Dedifferentiated amniotic fluid mesenchymal stem cell (primary cell): ENCODE data around the gene ORMDL3.
"Not testable (repeated sequence)": the region's sequence is repeated elsewhere in the genome, so short reads cannot be mapped to it uniquely, and the experiment has no call there.

Source experiments
- DNase-seq: peaks from one replicate; pipeline ENCODE4 v3.0.0-alpha.2; 2016; ENCODE audit errors: extremely low spot score

ORMDL3 gene

DNA sequence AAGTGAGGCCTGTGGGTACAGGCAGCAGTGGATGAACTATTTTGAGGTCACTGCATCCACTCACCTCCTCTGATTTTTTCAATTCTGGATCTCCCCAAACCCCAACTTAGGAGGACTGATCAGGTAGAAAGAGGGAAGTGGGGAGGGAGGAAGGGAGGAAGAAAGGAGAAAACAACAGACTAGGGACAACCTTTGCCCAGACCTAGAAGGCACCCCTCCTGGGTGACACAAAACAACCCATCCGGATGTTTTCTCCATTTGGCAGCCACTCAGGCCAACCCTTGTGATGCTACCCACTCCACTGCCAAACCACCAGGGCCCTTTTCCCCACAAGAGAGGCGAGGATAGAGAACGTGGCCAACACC lies 2.7 kb downstream of the ORMDL3 start:
- DNase-seq, result no peak

- no peak for DNase-seq
Observed at GRCh38 chr17:39923836-39924690, 3.3 kb downstream of the ORMDL3 start.

GRCh38 chr17:39923230-39923629 lies 4.2 kb downstream of the ORMDL3 start:
- no peak for DNase-seq

- DNase-seq, result no peak
Observed at GRCh38 chr17:39922006-39922405, 5.4 kb downstream of the ORMDL3 start.

- no peak for DNase-seq
Observed at GRCh38 chr17:39921323-39921722, 6.1 kb downstream of the ORMDL3 start.

- DNase-seq, result no peak
Observed at GRCh38 chr17:39920218-39921210, 6.9 kb downstream of the ORMDL3 start.

DNA sequence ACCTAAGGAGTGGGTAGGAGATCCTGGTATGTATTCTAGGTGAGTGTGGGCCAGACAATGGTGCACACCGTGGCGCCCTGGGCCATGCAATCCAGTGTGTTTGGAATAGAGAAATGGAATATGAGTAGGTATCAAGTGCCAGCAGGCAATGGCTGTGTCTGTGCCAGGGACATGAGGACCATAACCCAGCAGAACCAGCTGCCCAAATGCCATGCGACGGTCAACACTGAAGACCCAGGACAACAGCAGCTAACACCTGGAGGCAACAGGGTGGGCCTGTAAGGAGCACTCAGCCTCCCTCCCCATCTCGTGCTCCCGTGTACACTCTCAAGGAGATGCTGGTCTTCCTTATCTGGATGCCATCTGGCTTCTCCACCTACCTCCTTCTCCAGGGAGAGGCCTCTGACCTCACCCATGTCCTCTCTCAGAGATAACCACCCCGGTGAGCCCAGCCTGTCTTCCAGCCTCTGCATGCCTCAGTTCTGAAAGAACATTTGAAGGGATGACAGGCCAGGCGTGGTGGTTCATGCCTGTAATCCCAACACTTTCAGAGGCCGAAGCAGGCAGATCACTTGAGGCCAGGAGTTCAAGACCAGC lies 8.2 kb downstream of the ORMDL3 start:
- DNase-seq, result no peak

- no peak for DNase-seq
Observed at GRCh38 chr17:39916918-39917317, 10.5 kb downstream of the ORMDL3 start.

DNA sequence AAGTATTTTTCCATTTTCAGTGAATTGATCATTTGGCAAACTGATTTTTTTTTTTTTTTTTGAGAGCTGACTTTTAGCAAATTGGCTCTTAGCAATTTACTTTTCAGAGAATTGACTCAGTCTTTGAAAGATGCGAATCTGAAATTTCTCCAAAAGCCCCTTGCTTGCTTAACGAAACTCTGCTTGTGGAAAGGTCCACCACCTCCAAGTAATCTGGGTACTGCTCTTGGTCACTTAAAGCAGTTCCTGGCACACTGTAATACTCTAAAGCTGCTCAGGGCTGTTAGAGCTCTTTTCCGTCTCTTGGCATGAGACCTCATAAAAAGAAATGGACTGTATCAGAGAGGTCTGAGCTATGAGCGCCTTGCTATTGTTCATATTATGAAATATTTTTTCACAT lies 11.8 kb downstream of the ORMDL3 start:
- no peak for DNase-seq

DNA sequence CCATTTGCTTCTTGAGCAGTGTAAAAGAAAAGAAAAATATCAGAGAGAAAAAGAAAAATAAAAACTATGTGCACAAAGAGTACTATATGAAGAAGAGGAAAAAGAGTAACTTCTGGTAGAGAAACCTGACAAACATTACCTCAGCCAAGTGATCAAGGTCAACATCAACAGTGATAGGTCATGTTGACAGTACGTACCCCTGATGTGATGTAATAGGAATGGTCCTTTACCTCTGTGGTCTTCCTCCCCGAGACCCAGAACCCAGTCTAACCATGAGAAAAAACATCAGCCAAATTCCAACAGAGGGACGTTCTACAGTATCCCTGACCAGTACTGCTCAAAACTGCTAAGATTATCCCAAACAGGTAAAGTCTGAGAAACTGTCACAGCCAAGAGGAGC lies 13.4 kb downstream of the ORMDL3 start:
- DNase-seq, result no peak

DNA sequence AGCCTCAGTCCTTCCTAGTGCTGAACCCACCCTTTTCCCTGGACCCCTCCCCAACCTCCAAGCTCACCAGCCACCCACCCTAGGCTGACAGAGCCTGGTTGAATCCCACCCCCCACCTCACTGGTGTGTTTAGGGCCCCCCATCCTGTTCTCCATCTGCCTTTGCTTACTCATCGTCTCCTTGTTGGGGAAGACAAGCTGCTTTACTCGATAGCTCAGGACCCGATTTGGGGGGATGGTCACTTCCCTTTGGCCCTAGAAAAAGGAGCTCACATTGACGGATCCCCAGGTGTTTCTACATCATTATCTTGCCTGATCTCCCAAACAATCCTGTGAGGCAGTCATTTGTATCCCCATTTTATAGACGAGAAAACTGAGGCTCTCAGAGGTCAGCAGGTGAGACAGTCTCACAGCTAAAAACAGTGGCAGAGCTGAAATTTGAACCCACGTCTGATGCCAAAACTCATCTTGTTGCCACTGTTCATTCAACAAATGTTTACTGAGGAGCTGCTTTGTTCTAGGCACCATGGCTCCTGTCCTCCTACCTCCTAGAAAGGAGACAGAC lies 18.5 kb downstream of the ORMDL3 start:
- DNase-seq, result no peak

DNA sequence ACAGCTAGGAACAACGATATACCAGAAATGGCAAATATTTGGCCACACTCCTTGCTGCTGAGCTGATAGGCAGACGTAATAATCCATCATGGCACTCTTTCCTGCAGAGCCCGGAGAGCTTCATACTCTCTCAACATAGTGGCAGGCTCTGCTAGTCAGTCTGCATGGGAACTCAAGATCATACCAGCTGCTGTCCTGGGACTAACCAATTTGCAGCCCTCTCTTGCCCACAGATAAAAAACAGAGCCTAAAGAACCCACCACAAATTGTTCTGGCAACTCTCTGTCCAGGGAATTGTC lies 22.5 kb downstream of the ORMDL3 start:
- DNase-seq, result no peak

DNA sequence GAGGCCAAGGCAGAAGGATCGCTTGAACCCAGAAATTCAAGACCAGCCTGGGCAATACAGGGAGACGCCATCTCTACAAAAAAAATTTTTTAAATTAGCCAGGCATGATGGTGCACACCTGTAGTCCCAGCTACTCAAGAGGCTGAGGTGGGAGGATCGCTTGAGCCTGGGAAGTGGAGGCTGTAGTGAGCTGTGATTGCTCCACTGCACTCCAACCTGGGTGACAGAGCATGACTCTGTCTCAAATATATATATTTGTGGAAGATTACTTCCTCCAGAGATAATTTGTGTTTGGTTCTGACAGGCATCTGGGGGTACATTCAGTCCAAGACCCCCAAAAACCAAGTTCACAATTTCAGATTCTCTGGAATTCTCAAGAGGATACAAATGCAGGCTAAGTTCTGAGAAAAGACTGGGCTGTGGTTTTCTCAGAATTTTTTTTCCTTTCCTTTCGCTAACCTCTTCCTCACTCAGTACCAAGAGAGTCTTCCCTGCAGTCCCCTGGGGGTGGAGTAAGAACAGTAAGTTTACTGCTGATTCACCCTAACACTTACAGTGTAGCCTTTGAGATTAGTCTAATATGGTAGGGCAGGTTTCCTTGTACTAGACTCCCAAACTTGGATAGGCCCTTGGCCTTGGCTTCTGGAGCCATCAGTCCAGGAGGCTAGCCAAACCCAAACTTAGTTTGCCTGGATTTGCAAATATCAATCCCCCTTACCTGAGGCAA lies 24.1 kb downstream of the ORMDL3 start:
- DNase-seq, result no peak

- DNase-seq, result not testable (repeated sequence)
Observed at GRCh38 chr17:39902027-39902426, 25.4 kb downstream of the ORMDL3 start.

- no peak for DNase-seq
Observed at GRCh38 chr17:39899215-39899614, 28.2 kb downstream of the ORMDL3 start.

GRCh38 chr17:39898088-39898487 lies 29.3 kb downstream of the ORMDL3 start:
- no peak for DNase-seq

- no peak for DNase-seq
Observed at GRCh38 chr17:39894681-39895376, 32.6 kb downstream of the ORMDL3 start.

GRCh38 chr17:39889200-39889599 lies 38.2 kb downstream of the ORMDL3 start:
- DNase-seq, result no peak

DNA sequence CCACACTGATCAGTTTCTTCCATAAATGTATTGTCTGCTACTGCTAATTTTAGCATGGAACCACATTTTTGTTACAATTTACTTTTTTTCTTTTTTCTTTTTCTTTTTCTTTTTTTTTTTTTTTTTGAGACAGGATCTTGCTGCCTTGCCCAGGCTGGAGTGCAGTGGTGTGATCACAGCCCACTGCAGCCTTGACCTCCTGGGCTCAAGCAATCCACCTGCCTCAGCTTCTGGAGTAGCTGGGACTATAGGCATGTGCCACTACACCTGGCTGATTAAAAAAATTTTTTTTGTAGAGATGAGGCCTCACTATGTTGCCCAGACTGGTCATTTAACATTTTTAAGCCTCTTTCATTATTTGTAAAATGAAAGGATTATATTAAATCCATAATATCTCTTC lies 40.3 kb downstream of the ORMDL3 start:
- DNase-seq, result no peak

DNA sequence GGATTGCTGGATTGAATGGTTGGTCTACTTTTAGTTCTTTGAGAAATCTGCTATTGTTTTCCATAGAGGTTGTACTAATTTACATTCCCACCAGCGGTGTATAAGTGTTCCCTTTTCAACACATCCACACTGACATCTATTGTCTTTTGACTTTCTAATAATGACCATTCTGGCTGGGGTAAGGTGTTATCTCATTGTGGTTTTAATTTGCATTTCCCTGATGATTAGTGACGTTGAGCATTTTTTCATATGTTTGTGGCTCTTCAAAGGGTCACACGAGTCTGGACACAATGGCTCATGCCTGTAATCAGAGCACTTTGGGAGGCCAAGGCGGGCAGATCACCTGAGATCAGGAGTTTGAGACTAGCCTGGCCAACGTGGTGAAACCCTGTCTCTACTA lies 41.3 kb downstream of the ORMDL3 start:
- not testable (repeated sequence) for DNase-seq

DNA sequence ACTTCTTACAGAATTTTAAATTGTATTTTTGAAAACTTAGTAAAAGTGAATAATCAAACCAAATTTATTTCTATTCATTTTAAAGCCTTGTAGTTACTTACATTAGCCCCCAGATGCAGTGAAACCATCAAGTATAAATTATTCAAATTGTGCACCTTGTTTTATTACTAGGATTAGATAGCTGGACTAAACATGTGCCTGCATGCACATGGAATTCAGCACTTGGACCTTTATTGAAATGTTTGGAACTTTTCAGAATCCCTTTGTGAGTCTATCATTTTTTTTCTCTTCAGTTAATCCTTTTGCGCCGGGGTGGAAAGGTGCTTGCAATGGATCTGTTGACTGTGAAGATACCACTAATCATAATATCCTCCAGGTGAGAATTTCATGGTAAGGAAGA lies 54.6 kb downstream of the ORMDL3 start:
- peak; percentile 16 for DNase-seq
